Activated CD8-positive, alpha-beta T cell treated with anti-CD3 and anti-CD28 coated beads for 36 hours (primary cell): ENCODE measurements around the gene INAFM1. TPM values are rescaled to one million over a fixed set of nuclear protein-coding genes. Genes with fewer than 3 reads are reported as not detected.

Experiments
- ATAC-seq: fragments of 200-7000 bp; cut with Tn5 transposase; one replicate; pipeline ENCODE4 v1.10.0; 2021; ENCODE audit warnings: mild to moderate bottlenecking, moderate library complexity
- CTCF ChIA-PET: fragments of 350-600 bp; sonication (Branson Sonifier 250); formaldehyde crosslinking; loops from one replicate; lab custom pipeline; 2021; ENCODE audit warnings: antibody characterized with exemption; lab: Charles Lee
- POLR2A ChIA-PET: fragments of 350-600 bp; sonication (Branson Sonifier 250); formaldehyde crosslinking; loops from one replicate; lab custom pipeline; 2021; ENCODE audit warnings: antibody characterized with exemption; lab: Charles Lee
- DNase-seq: peaks from one replicate; pipeline ENCODE4 v3.0.0-alpha.2; 2020
- H3K27ac Mint-ChIP-seq: one replicate; pipeline ENCODE4 v1.8.0; 2021; ENCODE audit warnings: mild to moderate bottlenecking, mixed read lengths
- H3K27me3 Mint-ChIP-seq: one replicate; pipeline ENCODE4 v1.8.0; 2021; ENCODE audit warnings: mixed read lengths
- H3K36me3 Mint-ChIP-seq: one replicate; pipeline ENCODE4 v1.8.0; 2021; ENCODE audit warnings: low read depth, mixed read lengths
- H3K4me1 Mint-ChIP-seq: one replicate; pipeline ENCODE4 v1.8.0; 2021; ENCODE audit warnings: low read depth, mixed read lengths
- H3K4me3 Mint-ChIP-seq: one replicate; pipeline ENCODE4 v1.8.0; 2021; ENCODE audit warnings: mild to moderate bottlenecking, moderate library complexity, mixed read lengths
- H3K9me3 Mint-ChIP-seq: one replicate; pipeline ENCODE4 v1.8.0; 2021; ENCODE audit warnings: mixed read lengths
- CTCF ChIP-seq: fragments of 200-600 bp; IDR thresholded peaks from one replicate; pipeline ENCODE4 v1.8.0; 2022; ENCODE audit warnings: antibody characterized with exemption, mild to moderate bottlenecking
- intact Hi-C: fragments of 100-400 bp; cut with micrococcal nuclease; formaldehyde crosslinking; loops from one replicate; pipeline ENCODE4 v1.10.0; 2022
- total RNA-seq, 2 experiments: library from RNA; stranded (reverse); gene quantifications; one replicate each; pipeline ENCODE4 v1.2.3, GENCODE V29; 2021

INAFM1 gene
- total RNA-seq, 2 experiments from 2014 or later: 11.4 to 12.7 TPM

GRCh38 chr19:47315125-47315821 lies 40.6 kb downstream of the INAFM1 start:
- ChIA-PET POLR2A (no interaction called here), CTCF (interaction anchor here (1.3 kb wide), 1 partner anchor 10 kb away, joined by 7 read pairs; no protein-coding TSS in a partner anchor)
- Mint-ChIP-seq H3K4me1 (peaks cover 4% of the 10 kb centered on the region), H3K27ac (no peak overlapping the region), H3K27me3 (peaks cover 8% of the 10 kb centered on the region), H3K4me3 (no peak overlapping the region), H3K9me3 (no peaks in the 10 kb centered on the region), H3K36me3 (no peaks in the 10 kb centered on the region)
- intact Hi-C loops: no loop called here
- no peak for TF ChIP-seq CTCF
- DNase-seq (peak; percentile 54), ATAC-seq (peak; percentile 87)

GRCh38 chr19:47316513-47316912 lies 41.8 kb downstream of the INAFM1 start:
- ChIA-PET POLR2A (no interaction called here), CTCF (interaction anchor here (1.4 to 2.2 kb wide), 2 partner anchors 11 to 20 kb away, joined by 5 to 9 read pairs; no protein-coding TSS in a partner anchor)
- no peak overlapping the region for H3K4me3 Mint-ChIP-seq
- no peaks in the 10 kb centered on the region for H3K36me3 Mint-ChIP-seq
- no peak for DNase-seq
- peaks cover 4% of the 10 kb centered on the region for H3K4me1 Mint-ChIP-seq
- no peak for TF ChIP-seq CTCF
- H3K27ac Mint-ChIP-seq: no peak overlapping the region
- peaks cover 8% of the 10 kb centered on the region for H3K27me3 Mint-ChIP-seq
- intact Hi-C loops: no loop called here
- ATAC-seq: no peak
- no peaks in the 10 kb centered on the region for H3K9me3 Mint-ChIP-seq

- DNase-seq (no peak), ATAC-seq (no peak)
- Mint-ChIP-seq H3K27me3 (peaks cover 16% of the 10 kb centered on the region), H3K9me3 (no peaks in the 10 kb centered on the region), H3K36me3 (no peaks in the 10 kb centered on the region), H3K4me3 (no peak overlapping the region), H3K4me1 (peaks cover 3% of the 10 kb centered on the region), H3K27ac (no peak overlapping the region)
- intact Hi-C loops: no loop called here
- no peak for TF ChIP-seq CTCF
- POLR2A ChIA-PET: no interaction called here
- CTCF ChIA-PET: interaction anchor here (0.9 to 1.4 kb wide), 2 partner anchors 16 to 378 kb away, joined by 3 to 4 read pairs; no protein-coding TSS in a partner anchor
Observed at GRCh38 chr19:47319923-47320871, 45.5 kb downstream of the INAFM1 start.

- POLR2A ChIA-PET: no interaction called here
- CTCF ChIA-PET: interaction anchor here (1.4 kb wide), 1 partner anchor 377 kb away, joined by 3 read pairs; no protein-coding TSS in a partner anchor
- Mint-ChIP-seq H3K36me3 (no peaks in the 10 kb centered on the region), H3K4me1 (no peaks in the 10 kb centered on the region), H3K4me3 (no peak overlapping the region), H3K9me3 (no peaks in the 10 kb centered on the region), H3K27ac (no peak overlapping the region), H3K27me3 (peaks cover 16% of the 10 kb centered on the region)
- DNase-seq: no peak
- ATAC-seq: no peak
- TF ChIP-seq CTCF: no peak
- intact Hi-C loops: no loop called here
Observed at GRCh38 chr19:47321630-47322029, 46.9 kb downstream of the INAFM1 start.
